WERI-Rb-1 (cell line): ENCODE results near the gene WDR31.
A peak's percentile ranks its signal among the peaks of the same experiment; 100 is the strongest.

Source experiments
- DNase-seq: peaks from one replicate; pipeline ENCODE4 v3.0.0-alpha.2; 2020
- H3K27ac ChIP-seq: fragments of 250-450 bp; sonication (Bioruptor Pico); 2 replicates; pipeline ENCODE4 v1.5.1; 2020; ENCODE audit warnings: mild to moderate bottlenecking, moderate library complexity
- H3K27me3 ChIP-seq: fragments of 250-450 bp; sonication (Bioruptor Pico); 2 replicates; pipeline ENCODE4 v1.5.1; 2021; ENCODE audit warnings: mild to moderate bottlenecking, low read depth, moderate library complexity; ENCODE audit not compliant: insufficient read depth, severe bottlenecking
- H3K36me3 ChIP-seq: fragments of 250-450 bp; sonication (Bioruptor Pico); 2 replicates; pipeline ENCODE4 v1.5.1; 2020; ENCODE audit warnings: mild to moderate bottlenecking, moderate library complexity
- H3K4me3 ChIP-seq: 2 replicates; pipeline ENCODE4 v1.5.1; 2011; ENCODE audit warnings: low read depth, mild to moderate bottlenecking, control low read depth, low read length
- H3K9me3 ChIP-seq: fragments of 250-450 bp; sonication (Bioruptor Pico); 2 replicates; pipeline ENCODE4 v1.5.1; 2021; ENCODE audit warnings: mild to moderate bottlenecking, moderate library complexity; ENCODE audit not compliant: severe bottlenecking
- TF ChIP-seq, protein P1 (sequence below): IDR thresholded peaks from 2 replicates; pipeline ENCODE4 v1.5.1; 2011; ENCODE audit warnings: low read depth, mild to moderate bottlenecking, control low read depth, inconsistent platforms, low read length

The WDR31 gene

DNA sequence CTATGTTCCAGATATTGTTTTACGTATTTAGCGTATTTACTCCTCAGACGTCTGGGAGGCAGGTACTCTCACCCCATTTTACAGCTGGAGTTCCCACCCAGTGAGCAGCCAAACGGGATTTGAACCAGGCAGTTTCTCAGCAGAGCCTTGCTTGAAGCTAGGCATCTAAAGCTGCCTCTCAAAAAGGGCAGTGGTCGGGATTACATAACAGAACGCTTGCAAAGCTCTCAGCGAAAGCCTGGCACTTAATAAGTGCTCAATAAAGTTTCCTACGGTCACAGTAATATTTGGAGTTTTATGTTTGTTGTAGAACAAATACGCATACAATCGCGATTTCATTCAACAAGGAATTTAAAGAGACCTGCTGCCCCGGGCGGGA, 9.0 kb upstream of the WDR31 start:
- DNase-seq: no peak
- Histone ChIP-seq H3K36me3 (no peaks in the 10 kb centered on the region), H3K9me3 (no peaks in the 10 kb centered on the region), H3K4me3 (no peak overlapping the region), H3K27me3 (no peaks in the 10 kb centered on the region), H3K27ac (no peak overlapping the region)
- TF ChIP-seq, protein P1, sequence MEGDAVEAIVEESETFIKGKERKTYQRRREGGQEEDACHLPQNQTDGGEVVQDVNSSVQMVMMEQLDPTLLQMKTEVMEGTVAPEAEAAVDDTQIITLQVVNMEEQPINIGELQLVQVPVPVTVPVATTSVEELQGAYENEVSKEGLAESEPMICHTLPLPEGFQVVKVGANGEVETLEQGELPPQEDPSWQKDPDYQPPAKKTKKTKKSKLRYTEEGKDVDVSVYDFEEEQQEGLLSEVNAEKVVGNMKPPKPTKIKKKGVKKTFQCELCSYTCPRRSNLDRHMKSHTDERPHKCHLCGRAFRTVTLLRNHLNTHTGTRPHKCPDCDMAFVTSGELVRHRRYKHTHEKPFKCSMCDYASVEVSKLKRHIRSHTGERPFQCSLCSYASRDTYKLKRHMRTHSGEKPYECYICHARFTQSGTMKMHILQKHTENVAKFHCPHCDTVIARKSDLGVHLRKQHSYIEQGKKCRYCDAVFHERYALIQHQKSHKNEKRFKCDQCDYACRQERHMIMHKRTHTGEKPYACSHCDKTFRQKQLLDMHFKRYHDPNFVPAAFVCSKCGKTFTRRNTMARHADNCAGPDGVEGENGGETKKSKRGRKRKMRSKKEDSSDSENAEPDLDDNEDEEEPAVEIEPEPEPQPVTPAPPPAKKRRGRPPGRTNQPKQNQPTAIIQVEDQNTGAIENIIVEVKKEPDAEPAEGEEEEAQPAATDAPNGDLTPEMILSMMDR: no peak

DNA sequence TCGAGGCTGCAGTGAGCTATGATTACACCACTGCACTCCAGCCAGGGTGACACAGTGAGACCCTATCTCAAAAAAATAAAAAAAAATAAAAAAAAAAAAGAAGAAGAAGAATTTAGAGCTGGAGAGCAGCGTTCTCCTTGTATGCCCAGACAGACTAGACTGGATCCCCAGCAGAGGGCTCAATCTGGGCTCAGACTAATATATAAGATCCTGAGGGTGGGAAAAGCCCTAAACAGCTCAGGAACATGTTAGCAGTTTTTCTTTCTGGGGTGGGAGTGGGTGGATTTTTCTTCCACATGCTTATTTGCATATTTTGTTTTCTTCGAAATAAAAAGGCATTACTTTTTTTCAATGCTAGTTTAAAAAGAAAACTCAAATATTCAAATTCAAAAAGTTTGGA, 8.4 kb upstream of the WDR31 start:
- TF ChIP-seq, protein P1: no peak
- Histone ChIP-seq H3K9me3 (no peaks in the 10 kb centered on the region), H3K4me3 (no peak overlapping the region), H3K36me3 (no peaks in the 10 kb centered on the region), H3K27ac (no peak overlapping the region), H3K27me3 (no peaks in the 10 kb centered on the region)
- no peak for DNase-seq

DNA sequence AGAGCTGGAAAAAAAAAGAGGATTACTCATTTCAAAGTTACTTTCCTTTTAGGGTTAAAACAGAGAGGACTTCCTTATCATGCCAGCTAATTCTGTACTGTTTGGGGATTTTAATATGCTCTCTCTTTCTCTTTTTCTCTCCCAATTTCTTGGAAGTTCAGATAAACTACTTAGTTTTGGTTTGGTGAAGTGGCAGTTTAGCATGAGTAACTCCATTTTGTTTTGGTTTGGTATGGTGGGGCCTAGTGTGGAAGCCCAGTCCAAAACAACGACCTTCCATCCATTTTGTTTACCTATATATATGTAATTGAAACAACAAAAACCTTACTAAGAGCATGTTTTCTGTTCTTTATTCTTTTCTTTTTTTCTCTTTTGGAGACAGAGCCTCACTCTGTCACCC, 5.6 kb upstream of the WDR31 start:
- DNase-seq: no peak
- TF ChIP-seq, protein P1: no peak

DNA sequence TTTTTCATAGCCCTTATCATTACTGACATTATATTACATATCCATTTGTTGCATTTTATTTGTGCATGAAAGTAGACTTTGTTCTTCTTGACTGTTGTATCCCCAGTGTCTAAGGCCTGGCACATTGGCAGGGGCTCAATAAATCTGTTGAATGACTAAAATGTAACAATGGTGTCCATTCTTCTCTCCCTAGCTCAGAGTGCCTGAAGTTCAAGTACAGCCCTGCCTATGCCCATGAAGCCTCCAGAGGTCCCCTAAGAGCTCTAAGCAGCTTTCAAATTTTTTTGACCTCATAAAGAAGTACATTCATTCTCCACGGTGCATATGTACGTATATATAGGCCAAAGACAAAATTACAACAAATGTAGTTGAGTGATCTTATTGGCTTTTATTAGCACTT, 5.1 kb upstream of the WDR31 start:
- Histone ChIP-seq H3K27ac (no peak overlapping the region), H3K9me3 (peaks cover 2% of the 10 kb centered on the region), H3K27me3 (no peaks in the 10 kb centered on the region), H3K36me3 (no peaks in the 10 kb centered on the region), H3K4me3 (no peak overlapping the region)
- TF ChIP-seq, protein P1: no peak
- DNase-seq: no peak

More for the DNA sequence above, 5.6 kb upstream of the WDR31 start:
- Histone ChIP-seq H3K27ac (no peak overlapping the region), H3K27me3 (no peaks in the 10 kb centered on the region), H3K4me3 (no peak overlapping the region), H3K9me3 (peaks cover 2% of the 10 kb centered on the region), H3K36me3 (no peaks in the 10 kb centered on the region)

DNA sequence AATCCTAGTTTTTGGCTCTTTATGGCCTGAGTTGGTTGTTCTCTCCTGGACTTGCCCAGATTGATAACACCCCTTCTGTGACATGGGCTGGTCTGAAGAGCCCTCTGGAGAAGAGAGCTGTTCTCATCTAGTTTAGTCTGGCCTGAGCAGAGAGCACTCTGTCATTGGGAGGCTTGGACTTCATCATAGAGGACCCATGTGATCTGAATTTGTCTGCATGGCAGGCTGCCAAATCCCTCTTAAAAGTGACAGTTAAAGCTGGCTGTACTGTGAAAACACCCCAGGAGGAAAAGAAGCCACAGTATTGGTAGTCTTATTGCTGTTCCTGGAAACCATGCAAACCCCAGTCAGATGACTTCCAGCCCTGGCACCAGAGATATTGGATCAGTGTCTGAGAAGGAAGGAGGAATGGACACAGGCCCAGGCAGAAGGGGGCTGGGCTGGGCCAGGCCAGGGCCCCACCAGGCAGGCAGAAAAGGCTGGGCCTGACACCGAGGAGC, 3.7 kb upstream of the WDR31 start:
- TF ChIP-seq, protein P1: no peak
- Histone ChIP-seq H3K4me3 (no peak overlapping the region), H3K36me3 (no peaks in the 10 kb centered on the region), H3K9me3 (peaks cover 2% of the 10 kb centered on the region), H3K27me3 (no peaks in the 10 kb centered on the region), H3K27ac (peak overlapping the region; percentile 33; the same call in 1 of the 2 replicates)
- peak; percentile 82 for DNase-seq

DNA sequence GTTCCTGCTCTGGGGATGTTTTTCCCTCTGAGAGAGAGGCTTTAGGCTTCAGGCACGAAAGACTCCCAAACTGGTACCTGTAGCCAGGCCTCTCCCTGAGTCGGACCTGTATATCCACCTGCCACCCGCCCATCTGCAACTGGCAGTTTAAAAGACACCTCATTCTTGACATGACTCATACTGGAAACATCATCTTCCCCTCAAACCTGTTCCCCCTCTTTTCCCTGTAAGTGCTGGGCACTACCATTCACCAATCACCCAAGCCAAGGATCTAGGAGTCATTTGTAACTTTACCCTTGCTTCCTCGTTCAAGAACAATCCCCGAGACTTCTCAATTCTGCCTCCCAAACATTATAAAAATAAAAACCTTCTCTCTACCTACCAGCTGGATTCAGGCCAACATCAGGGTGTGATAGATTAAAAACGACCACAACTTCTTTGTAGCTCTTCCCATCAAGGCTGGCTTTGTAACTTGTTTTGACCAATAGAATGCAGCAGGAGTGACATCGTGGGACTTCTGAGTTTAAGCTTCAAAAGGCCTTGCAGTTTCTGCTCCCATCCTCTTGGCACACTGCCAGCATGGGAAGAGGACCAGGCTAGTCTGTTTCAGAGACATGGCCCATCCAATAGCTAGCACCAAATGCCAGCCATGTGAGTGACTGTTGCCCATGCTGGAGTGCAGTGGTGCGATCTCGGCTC, 1.8 kb upstream of the WDR31 start:
- Histone ChIP-seq H3K27me3 (no peaks in the 10 kb centered on the region), H3K27ac (no peak overlapping the region), H3K36me3 (no peaks in the 10 kb centered on the region), H3K9me3 (peaks cover 2% of the 10 kb centered on the region), H3K4me3 (no peak overlapping the region)
- TF ChIP-seq, protein P1: no peak
- no peak for DNase-seq
